T-helper 2 cell treated with Interferon-gamma antibody and Interleukin-4, amounts not matched to agents 5 μg/mL and 100 μg/mL, for 36 hours (primary cell): ENCODE results near the gene SETD2.
"Not testable (repeated sequence)": the region's sequence is repeated elsewhere in the genome, so short reads cannot be mapped to it uniquely, and the experiment has no call there.

Experiments
- DNase-seq: peaks from one replicate; pipeline ENCODE4 v3.0.0; 2021; ENCODE audit warnings: low spot score
- H3K27ac Mint-ChIP-seq: one replicate; pipeline ENCODE4 v1.8.0; 2021; ENCODE audit warnings: mild to moderate bottlenecking, mixed read lengths
- H3K27me3 Mint-ChIP-seq: one replicate; pipeline ENCODE4 v1.8.0; 2021; ENCODE audit warnings: low read depth, mixed read lengths
- H3K36me3 Mint-ChIP-seq: one replicate; pipeline ENCODE4 v1.8.0; 2021; ENCODE audit warnings: low read depth, mixed read lengths
- H3K4me1 Mint-ChIP-seq: one replicate; pipeline ENCODE4 v1.8.0; 2021; ENCODE audit warnings: low read depth, mixed read lengths
- H3K4me3 Mint-ChIP-seq: one replicate; pipeline ENCODE4 v1.8.0; 2022; ENCODE audit warnings: mild to moderate bottlenecking, moderate library complexity, mixed read lengths
- H3K9me3 Mint-ChIP-seq: one replicate; pipeline ENCODE4 v1.8.0; 2021; ENCODE audit warnings: mixed read lengths

The SETD2 gene

GRCh38 chr3:47057212-47057671, 106.7 kb downstream of the SETD2 start:
- H3K9me3 Mint-ChIP-seq = no peaks in the 10 kb centered on the region
- peak overlapping the region; percentile 71 for H3K27ac Mint-ChIP-seq
- H3K4me3 Mint-ChIP-seq = peak overlapping the region; percentile 46
- peaks cover 49% of the 10 kb centered on the region for H3K36me3 Mint-ChIP-seq
- peaks cover 36% of the 10 kb centered on the region for H3K4me1 Mint-ChIP-seq
- DNase-seq = peak; percentile 58
- H3K27me3 Mint-ChIP-seq = no peaks in the 10 kb centered on the region

GRCh38 chr3:47056705-47057104, 107.2 kb downstream of the SETD2 start:
- Mint-ChIP-seq H3K4me3 (no peak overlapping the region), H3K36me3 (peaks cover 44% of the 10 kb centered on the region)

DNA sequence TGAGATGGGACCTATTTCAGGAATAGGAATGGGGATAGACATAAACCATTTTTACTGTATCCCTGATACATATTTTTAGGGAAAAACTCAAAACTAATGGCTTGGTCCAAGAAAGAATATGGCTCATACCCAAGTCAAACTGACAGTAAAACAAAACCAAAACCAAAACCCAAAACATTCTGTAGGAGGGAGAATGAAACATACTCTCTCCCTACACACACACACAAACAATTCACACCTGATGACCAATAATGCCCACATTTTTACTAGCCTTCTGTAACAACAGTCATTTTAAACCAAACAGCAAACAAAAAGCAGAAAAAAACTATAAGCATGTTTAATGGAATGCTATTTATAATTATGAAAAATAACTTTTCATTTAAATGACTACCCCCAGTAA, 109.5 kb downstream of the SETD2 start:
- H3K4me1 Mint-ChIP-seq = peaks cover 37% of the 10 kb centered on the region
- H3K4me3 Mint-ChIP-seq = peak overlapping the region; percentile 2
- H3K27ac Mint-ChIP-seq = no peak overlapping the region

More at GRCh38 chr3:47056705-47057104, 107.2 kb downstream of the SETD2 start:
- Mint-ChIP-seq H3K27me3 (no peaks in the 10 kb centered on the region), H3K27ac (peak overlapping the region; percentile 71), H3K4me1 (peaks cover 36% of the 10 kb centered on the region), H3K9me3 (no peaks in the 10 kb centered on the region)
- DNase-seq = no peak

DNA sequence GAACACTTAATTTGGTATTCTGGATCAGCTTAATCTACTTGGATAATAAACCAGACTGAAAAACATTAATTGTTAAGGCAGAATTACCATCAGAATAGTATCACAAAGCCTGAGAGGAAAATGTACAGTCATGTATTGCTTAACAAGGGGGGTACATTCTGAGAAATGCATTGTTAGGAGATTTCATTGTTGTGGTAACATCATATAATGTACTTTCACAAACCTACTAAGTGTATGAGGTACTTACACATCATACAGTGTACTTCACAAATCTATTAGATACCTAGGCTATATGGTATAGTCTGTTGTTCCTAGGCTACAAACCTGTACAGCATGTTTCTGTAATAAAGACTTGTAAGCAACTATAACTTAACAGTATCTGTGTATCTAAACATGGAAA, 116.2 kb downstream of the SETD2 start:
- Mint-ChIP-seq H3K27me3 (no peaks in the 10 kb centered on the region), H3K9me3 (no peaks in the 10 kb centered on the region), H3K36me3 (peaks cover 18% of the 10 kb centered on the region), H3K4me1 (peaks cover 6% of the 10 kb centered on the region), H3K4me3 (no peak overlapping the region), H3K27ac (no peak overlapping the region)
- DNase-seq = no peak

More for the DNA sequence above, 109.5 kb downstream of the SETD2 start:
- no peak for DNase-seq
- Mint-ChIP-seq H3K27me3 (no peaks in the 10 kb centered on the region), H3K36me3 (peaks cover 36% of the 10 kb centered on the region), H3K9me3 (no peaks in the 10 kb centered on the region)

- DNase-seq = no peak
- Mint-ChIP-seq H3K4me3 (no peak overlapping the region), H3K27me3 (no peaks in the 10 kb centered on the region), H3K4me1 (peaks cover 6% of the 10 kb centered on the region), H3K36me3 (peaks cover 23% of the 10 kb centered on the region), H3K9me3 (no peaks in the 10 kb centered on the region), H3K27ac (no peak overlapping the region)
Observed at GRCh38 chr3:47047069-47047468, 116.8 kb downstream of the SETD2 start.

DNA sequence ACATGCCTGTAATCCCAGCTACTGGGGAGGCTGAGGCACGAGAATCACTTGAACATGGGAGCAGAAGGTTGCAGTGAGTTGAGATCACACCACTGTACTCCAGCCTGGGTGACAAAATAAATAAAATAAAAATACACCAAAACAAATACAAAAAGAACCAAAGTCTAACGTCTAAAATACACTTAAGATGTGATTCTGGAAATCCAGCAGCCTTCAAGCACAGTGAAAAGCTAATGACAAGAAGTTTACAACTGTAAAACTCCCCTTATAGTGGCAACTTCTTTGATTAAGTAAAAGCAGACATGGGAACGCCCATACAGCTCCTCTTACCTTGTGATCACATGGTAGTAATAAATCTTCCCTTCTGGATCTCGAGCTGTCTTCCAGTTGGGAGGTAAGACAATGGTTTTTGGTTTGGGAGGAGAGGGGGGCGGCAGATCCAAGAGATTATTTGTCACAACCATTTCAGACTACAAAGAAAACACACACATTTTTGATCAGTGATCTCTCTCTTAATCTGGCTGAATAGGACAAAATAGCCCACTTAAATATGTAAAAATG, 121.6 kb downstream of the SETD2 start:
- Mint-ChIP-seq H3K27ac (no peak overlapping the region), H3K4me1 (peaks cover 21% of the 10 kb centered on the region), H3K4me3 (no peak overlapping the region), H3K9me3 (peaks cover 7% of the 10 kb centered on the region), H3K36me3 (peaks cover 45% of the 10 kb centered on the region), H3K27me3 (no peaks in the 10 kb centered on the region)
- no peak for DNase-seq

DNA sequence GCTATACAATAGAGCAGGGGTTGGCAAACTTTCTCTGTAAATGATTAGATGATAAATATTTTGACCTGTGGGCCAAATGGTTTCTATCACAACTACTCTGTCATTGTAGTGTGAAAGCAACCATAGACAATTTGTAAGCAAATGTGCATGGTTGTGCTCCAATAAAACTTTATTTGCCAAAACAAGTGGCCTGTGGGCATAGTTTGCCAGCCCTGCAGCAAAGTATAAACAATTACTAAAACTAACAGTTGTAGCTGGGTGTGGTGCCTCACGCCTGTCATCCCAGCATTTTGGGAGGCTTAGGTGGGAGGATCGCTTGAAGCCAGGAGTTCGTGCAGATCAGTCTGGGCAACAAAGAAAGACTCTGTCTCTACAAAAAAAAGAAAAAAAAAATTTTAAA, 122.8 kb downstream of the SETD2 start:
- H3K4me3 Mint-ChIP-seq = no peak overlapping the region
- H3K4me1 Mint-ChIP-seq = peaks cover 21% of the 10 kb centered on the region
- H3K36me3 Mint-ChIP-seq = peaks cover 51% of the 10 kb centered on the region
- no peaks in the 10 kb centered on the region for H3K27me3 Mint-ChIP-seq
- no peak overlapping the region for H3K27ac Mint-ChIP-seq
- no peak for DNase-seq
- peaks cover 7% of the 10 kb centered on the region for H3K9me3 Mint-ChIP-seq

DNA sequence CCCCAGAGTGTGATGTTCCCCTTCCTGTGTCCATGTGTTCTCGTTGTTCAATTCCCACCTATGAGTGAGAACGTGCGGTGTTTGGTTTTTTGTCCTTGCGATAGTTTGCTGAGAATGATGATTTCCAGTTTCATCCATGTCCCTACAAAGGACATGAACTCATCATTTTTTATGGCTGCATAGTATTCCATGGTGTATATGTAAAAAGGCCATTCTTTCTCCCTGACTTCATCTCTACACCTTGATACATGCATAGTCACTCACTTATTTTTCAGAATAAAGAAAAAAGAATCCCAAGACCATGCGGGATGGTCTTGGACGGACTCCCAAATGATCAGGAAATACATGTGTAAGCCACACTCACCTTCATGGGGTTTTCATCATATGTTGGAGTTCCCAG, 126.6 kb downstream of the SETD2 start:
- DNase-seq, H3K27me3 Mint-ChIP-seq, H3K9me3 Mint-ChIP-seq, H3K4me3 Mint-ChIP-seq: not testable (repeated sequence)
- peaks cover 23% of the 10 kb centered on the region for H3K4me1 Mint-ChIP-seq
- peak overlapping the region; percentile 62 for H3K27ac Mint-ChIP-seq
- peaks cover 55% of the 10 kb centered on the region for H3K36me3 Mint-ChIP-seq

- no peak overlapping the region for H3K4me3 Mint-ChIP-seq
- no peak for DNase-seq
- peaks cover 57% of the 10 kb centered on the region for H3K36me3 Mint-ChIP-seq
- H3K27ac Mint-ChIP-seq = no peak overlapping the region
- H3K9me3 Mint-ChIP-seq = peaks cover 7% of the 10 kb centered on the region
- peaks cover 27% of the 10 kb centered on the region for H3K4me1 Mint-ChIP-seq
- no peaks in the 10 kb centered on the region for H3K27me3 Mint-ChIP-seq
Observed at GRCh38 chr3:47036145-47036544, 127.8 kb downstream of the SETD2 start.

DNA sequence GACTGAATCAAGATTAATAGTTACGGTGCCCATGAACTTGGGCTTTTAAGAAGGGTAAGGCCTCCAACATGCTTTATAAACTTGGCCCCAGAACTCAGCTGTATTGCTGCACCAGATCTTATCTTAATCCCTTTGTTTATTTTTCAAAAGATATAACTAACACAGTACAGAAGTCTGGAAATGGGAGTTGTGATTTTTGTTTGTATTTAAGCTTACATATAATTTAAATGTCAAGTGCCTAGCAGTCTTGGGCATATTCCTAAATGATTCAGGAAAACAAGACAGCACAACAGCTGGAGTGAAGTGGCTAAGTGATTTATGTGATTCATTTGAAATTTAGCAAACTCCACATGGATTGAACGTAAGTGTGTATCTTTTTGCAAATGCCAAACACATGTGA, 128.3 kb downstream of the SETD2 start:
- Mint-ChIP-seq H3K27ac (no peak overlapping the region), H3K27me3 (no peaks in the 10 kb centered on the region), H3K4me3 (no peak overlapping the region), H3K9me3 (peaks cover 7% of the 10 kb centered on the region), H3K36me3 (peaks cover 55% of the 10 kb centered on the region), H3K4me1 (peaks cover 32% of the 10 kb centered on the region)
- no peak for DNase-seq

GRCh38 chr3:47034868-47035489, 128.9 kb downstream of the SETD2 start:
- Mint-ChIP-seq H3K9me3 (peaks cover 7% of the 10 kb centered on the region), H3K27me3 (no peaks in the 10 kb centered on the region), H3K4me3 (no peak overlapping the region), H3K27ac (no peak overlapping the region), H3K4me1 (peaks cover 33% of the 10 kb centered on the region), H3K36me3 (peaks cover 51% of the 10 kb centered on the region)
- DNase-seq = no peak

DNA sequence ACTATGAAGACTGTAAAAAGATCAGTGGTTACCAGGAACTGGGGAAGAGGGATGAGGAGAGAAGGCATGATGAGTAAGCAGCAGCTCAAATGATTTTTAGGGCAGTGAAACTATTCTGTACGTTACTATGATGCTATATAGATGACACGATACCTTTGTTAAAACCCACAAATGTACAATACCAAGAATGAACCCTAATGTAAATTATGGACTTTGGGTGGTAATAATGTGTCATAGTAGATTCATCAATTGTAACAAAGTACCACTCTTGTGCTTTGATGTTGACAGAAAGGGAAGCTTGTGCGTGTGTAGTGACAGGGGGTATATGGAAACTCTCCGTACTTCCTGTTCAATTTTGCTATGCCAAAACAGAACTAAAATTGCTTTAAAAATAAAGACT, 132.9 kb downstream of the SETD2 start:
- not testable (repeated sequence) for H3K9me3 Mint-ChIP-seq, DNase-seq, H3K27me3 Mint-ChIP-seq
- Mint-ChIP-seq H3K4me3 (peak overlapping the region; percentile 61), H3K36me3 (peaks cover 34% of the 10 kb centered on the region), H3K4me1 (peaks cover 16% of the 10 kb centered on the region), H3K27ac (peak overlapping the region; percentile 88)

GRCh38 chr3:47028667-47029066, 135.2 kb downstream of the SETD2 start:
- no peak for DNase-seq
- Mint-ChIP-seq H3K9me3 (no peaks in the 10 kb centered on the region), H3K27me3 (no peaks in the 10 kb centered on the region), H3K4me3 (no peak overlapping the region), H3K4me1 (peaks cover 21% of the 10 kb centered on the region), H3K27ac (no peak overlapping the region), H3K36me3 (peaks cover 22% of the 10 kb centered on the region)

GRCh38 chr3:47028146-47028545, 135.8 kb downstream of the SETD2 start:
- H3K27me3 Mint-ChIP-seq = no peaks in the 10 kb centered on the region
- peaks cover 21% of the 10 kb centered on the region for H3K36me3 Mint-ChIP-seq
- H3K27ac Mint-ChIP-seq = no peak overlapping the region
- no peaks in the 10 kb centered on the region for H3K9me3 Mint-ChIP-seq
- DNase-seq = no peak
- H3K4me1 Mint-ChIP-seq = peaks cover 20% of the 10 kb centered on the region
- H3K4me3 Mint-ChIP-seq = no peak overlapping the region

DNA sequence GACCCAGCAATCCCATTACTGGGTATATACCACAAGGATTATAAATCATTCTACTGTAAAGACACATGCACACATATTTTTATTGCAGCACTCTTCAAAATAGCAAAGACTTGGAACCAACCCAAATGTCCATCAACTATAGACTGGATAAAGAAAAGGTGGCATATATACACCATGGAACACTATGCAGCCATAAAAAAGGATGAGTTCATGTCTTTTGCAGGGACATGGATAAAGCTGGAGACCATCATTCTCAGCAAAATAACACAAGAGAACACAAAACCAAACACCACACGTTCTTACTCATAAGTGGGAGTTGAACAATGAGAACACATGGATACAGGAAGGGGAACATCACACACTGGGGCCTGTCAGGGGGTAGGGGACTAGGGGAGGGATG, 137.5 kb downstream of the SETD2 start:
- DNase-seq, H3K4me3 Mint-ChIP-seq, H3K27me3 Mint-ChIP-seq, H3K9me3 Mint-ChIP-seq, H3K27ac Mint-ChIP-seq: not testable (repeated sequence)
- H3K36me3 Mint-ChIP-seq = peaks cover 16% of the 10 kb centered on the region
- H3K4me1 Mint-ChIP-seq = peaks cover 16% of the 10 kb centered on the region
